Suprapubic skin (tissue), 4 donors: ENCODE results near the gene ARHGEF28.

Experiments
- CTCF ChIP-seq, 2 donors: fragments of 200-600 bp in 1 of 2; fragments of 450-650 bp in 1 of 2; sonication (generic) in 1 of 2; IDR thresholded peaks; one replicate each; pipeline ENCODE4 v1.5.1; 2016 to 2019; ENCODE audit warnings: antibody characterized with exemption in 2 of 2, mild to moderate bottlenecking in 1 of 2, moderate library complexity in 1 of 2
- POLR2A ChIP-seq, 2 donors: fragments of 450-650 bp; IDR thresholded peaks; one replicate each; pipeline ENCODE4 v1.6.1; 2017; ENCODE audit warnings: antibody characterized with exemption in 2 of 2, mild to moderate bottlenecking in 2 of 2, moderate library complexity in 2 of 2
- POLR2AphosphoS5 ChIP-seq, 3 donors: sonication (generic); formaldehyde crosslinking; IDR thresholded peaks; one replicate each; pipeline ENCODE4 v1.6.1; 2017; ENCODE audit warnings: antibody characterized with exemption in 3 of 3

- TF ChIP-seq POLR2A (IDR thresholded peaks at IDR 0.05) (no peak), POLR2AphosphoS5 (IDR thresholded peaks at IDR 0.05) (no peak), CTCF (IDR thresholded peaks at IDR 0.05) (no peak)
These were observed 155.2 kb downstream of the ARHGEF28 start for GRCh38 chr5:73781107-73781768.
